Endothelial cell of umbilical vein (primary cell): ENCODE results near the gene HNRNPC. TPM values are rescaled to one million over a fixed set of nuclear protein-coding genes. Genes with fewer than 3 reads are reported as not detected.

Experiments
- BruUV-seq: library from RNA; stranded (reverse); fragments of 400-500 nt; replicated peaks from 2 replicates; lab custom pipeline; 2021; lab: Mats Ljungman, UMichigan
- CTCF ChIA-PET: fragments of 300-600, 350-600 bp; sonication (Branson Sonifier 250); formaldehyde crosslinking; loops from one replicate; lab custom pipeline; 2021; ENCODE audit warnings: antibody characterized with exemption, inconsistent platforms; lab: Charles Lee
- POLR2A ChIA-PET: fragments of 300-600, 350-600 bp; sonication (Branson Sonifier 250); formaldehyde crosslinking; loops from one replicate; lab custom pipeline; 2021; ENCODE audit warnings: antibody characterized with exemption, inconsistent platforms; lab: Charles Lee
- DNase-seq: peaks from one replicate; pipeline ENCODE4 v3.0.0-alpha.2; 2011; ENCODE audit warnings: low read depth, low spot score
- FAIRE-seq: peaks from 2 replicates; lab custom pipeline; 2011; peaks lifted over from hg19 to GRCh38; lab: Jason Lieb, UNC
- H2AFZ ChIP-seq: 2 replicates; pipeline ENCODE4 v1.6.0; 2012; ENCODE audit warnings: low read depth, low read length, control low read depth, inconsistent platforms
- H3K27ac ChIP-seq: 2 replicates; pipeline ENCODE4 v1.5.1; 2011; ENCODE audit warnings: low read depth, mild to moderate bottlenecking, control low read depth, low read length, moderate library complexity; ENCODE audit not compliant: insufficient read depth
- H3K27me3 ChIP-seq, 2 experiments: 2 replicates each; pipeline versions ENCODE4 v1.6.0 to v1.6.1; 2011; ENCODE audit warnings: low read length in 2 of 2, mixed read lengths in 1 of 2; ENCODE audit not compliant: control insufficient read depth in 2 of 2, insufficient read depth in 2 of 2
- H3K36me3 ChIP-seq, 2 experiments: 2 replicates in 1 of 2; 3 replicates in 1 of 2; pipeline ENCODE4 v1.5.1; 2011; ENCODE audit warnings: low read length in 2 of 2, mild to moderate bottlenecking in 1 of 2, moderate library complexity in 1 of 2; ENCODE audit not compliant: control insufficient read depth in 2 of 2, insufficient read depth in 2 of 2; ENCODE audit errors: extremely low read depth in 1 of 2
- H3K4me1 ChIP-seq: 3 replicates; pipeline ENCODE4 v1.5.1; 2011; ENCODE audit warnings: mild to moderate bottlenecking, low read length; ENCODE audit not compliant: control insufficient read depth, insufficient read depth; ENCODE audit errors: extremely low read depth
- H3K4me2 ChIP-seq: 2 replicates; pipeline ENCODE4 v1.6.1; 2011; ENCODE audit warnings: low read length, control low read depth, mixed read lengths; ENCODE audit not compliant: insufficient read depth
- H3K4me3 ChIP-seq, 3 experiments: fragments of 200-600 bp in 1 of 3; sonication (generic), shearing (Covaris generic) in 1 of 3; replicated peaks in 1 of 3; 2 replicates each; pipeline ENCODE4 v1.5.1; 2011 to 2016; ENCODE audit warnings: control low read depth in 3 of 3, low read length in 3 of 3, mild to moderate bottlenecking in 2 of 3, inconsistent platforms in 1 of 3, low read depth in 1 of 3, moderate library complexity in 1 of 3; ENCODE audit not compliant: insufficient read depth in 1 of 3
- H3K79me2 ChIP-seq: 2 replicates; pipeline ENCODE4 v1.6.0; 2012; ENCODE audit warnings: low read length, inconsistent platforms; ENCODE audit not compliant: control insufficient read depth, insufficient read depth
- H3K9ac ChIP-seq: replicated peaks from 2 replicates; pipeline ENCODE3; 2011; ENCODE audit warnings: low read length, control low read depth; ENCODE audit not compliant: insufficient read depth; ENCODE audit errors: extremely low read depth
- H3K9me1 ChIP-seq: replicated peaks from 3 replicates; pipeline ENCODE4 v1.6.0; 2011; ENCODE audit warnings: mild to moderate bottlenecking, low read length; ENCODE audit not compliant: control insufficient read depth, insufficient read depth; ENCODE audit errors: extremely low read depth
- H3K9me3 ChIP-seq: replicated peaks from 2 replicates; pipeline ENCODE4 v1.5.1; 2012; ENCODE audit warnings: low read length, inconsistent platforms; ENCODE audit not compliant: control insufficient read depth, insufficient read depth
- H4K20me1 ChIP-seq: replicated peaks from 2 replicates; pipeline ENCODE3; 2011; ENCODE audit warnings: mild to moderate bottlenecking, low read length; ENCODE audit not compliant: control insufficient read depth, insufficient read depth; ENCODE audit errors: extremely low read depth
- CTCF ChIP-seq, 2 donors: IDR thresholded peaks; 1 replicate in 1 of 2; 2 replicates in 1 of 2; pipeline ENCODE4 v1.5.1; 2011; ENCODE audit warnings: low read length in 2 of 2, mild to moderate bottlenecking in 2 of 2, moderate library complexity in 2 of 2, control low read depth in 1 of 2, inconsistent platforms in 1 of 2, low read depth in 1 of 2; ENCODE audit not compliant: insufficient read depth in 1 of 2; ENCODE audit errors: extremely low read depth in 1 of 2
- EZH2 ChIP-seq: IDR thresholded peaks from 2 replicates; pipeline ENCODE4 v1.6.1; 2012; ENCODE audit warnings: borderline replicate concordance, low read depth, mild to moderate bottlenecking, moderate library complexity, low read length, inconsistent platforms; ENCODE audit not compliant: severe bottlenecking
- FOS ChIP-seq: IDR thresholded peaks from 2 replicates; pipeline ENCODE4 v1.6.1; 2011; ENCODE audit warnings: mild to moderate bottlenecking, low read length, moderate library complexity, borderline replicate concordance; ENCODE audit not compliant: insufficient read depth
- GATA2 ChIP-seq: IDR thresholded peaks from 2 replicates; pipeline ENCODE4 v1.7.0; 2011; ENCODE audit warnings: low read depth, mild to moderate bottlenecking, moderate library complexity, mixed read lengths, low read length; ENCODE audit not compliant: insufficient read length, insufficient read depth
- JUN ChIP-seq: IDR thresholded peaks from 2 replicates; pipeline ENCODE4 v1.6.1; 2011; ENCODE audit warnings: borderline replicate concordance, low read depth; ENCODE audit not compliant: insufficient read length, insufficient read depth
- MAX ChIP-seq: IDR thresholded peaks from 2 replicates; pipeline ENCODE4 v1.6.1; 2011; ENCODE audit not compliant: insufficient read depth, insufficient read length
- MYC ChIP-seq: IDR thresholded peaks from one replicate; pipeline ENCODE4 v1.6.1; 2011; ENCODE audit warnings: mild to moderate bottlenecking, low read depth, low read length
- POLR2A ChIP-seq: IDR thresholded peaks from 2 replicates; pipeline ENCODE4 v1.6.1; 2012; ENCODE audit warnings: low read depth, mild to moderate bottlenecking, control low read depth, low read length
- POLR2AphosphoS5 ChIP-seq: IDR thresholded peaks from 2 replicates; pipeline ENCODE4 v1.6.1; 2012; ENCODE audit warnings: low read depth, mild to moderate bottlenecking, control low read depth, low read length, moderate library complexity; ENCODE audit not compliant: insufficient read depth
- dilution Hi-C: fragments of 300-500 bp; cut with MboI; formaldehyde crosslinking; loops from one replicate; pipeline ENCODE4 v1.15.0; 2019; ENCODE audit warnings: low sequenced_read_pairs; ENCODE audit not compliant: extremely low pct_ligation_motif_present
- intact Hi-C: fragments of 100-400 bp; cut with micrococcal nuclease; formaldehyde crosslinking; loops from one replicate; pipeline ENCODE4 v1.10.0; 2022
- polyA plus RNA-seq, 4 experiments: library from polyadenylated mRNA; depleted of rRNA in 3 of 4; stranded (reverse) in 3 of 4; unstranded in 1 of 4; fragments of >200 nt; gene quantifications; 2 replicates each; pipeline versions ENCODE4 v1.2.1 to v1.2.3, GENCODE V29; 2011 to 2012; ENCODE audit warnings: missing spikeins in 1 of 4
- total RNA-seq: library from RNA; stranded (reverse); gene quantifications from 2 replicates; pipeline ENCODE4 v1.2.3, GENCODE V29; 2021

Gene HNRNPC
- total and polyA plus RNA-seq, 2 donors (not counting 3 experiments of a cell fraction or from before 2014, with no cell fraction given) = 531 to 674 TPM

- no peak for TF ChIP-seq EZH2
- TF ChIP-seq POLR2A = no peak
- no peak for TF ChIP-seq FOS
- no peak for TF ChIP-seq CTCF (IDR thresholded peaks at IDR 0.05; ENCODE audit: extremely low read depth in 1 of 2, insufficient read depth in 1 of 2, low read depth in 1 of 2, low read length in 2 of 2)
- BruUV-seq = no TSS peak
- ChIA-PET CTCF (no interaction called here), POLR2A (interaction anchor here (0.6 kb wide), 1 partner anchor 46 kb away, joined by 14 read pairs; no protein-coding TSS in a partner anchor)
- FAIRE-seq (no peak), DNase-seq (no peak)
- dilution Hi-C loops (no loop called here), intact Hi-C loops (no loop called here)
- no peaks in the 10 kb centered on the region for H3K27me3 ChIP-seq
- H3K9me3 ChIP-seq = no peaks in the 10 kb centered on the region
- H3K27ac ChIP-seq = no peak overlapping the region
- H2AFZ ChIP-seq = no peak overlapping the region
- H3K79me2 ChIP-seq = peaks cover 98% of the 10 kb centered on the region
- no peak overlapping the region for H3K4me3 ChIP-seq
- peaks cover 21 to 41% of the 10 kb centered on the region in 2 experiments for H3K36me3 ChIP-seq
- peaks cover 43% of the 10 kb centered on the region for H3K4me1 ChIP-seq
- H3K9ac ChIP-seq = no peak overlapping the region
- no peaks in the 10 kb centered on the region for H3K9me1 ChIP-seq
- H4K20me1 ChIP-seq = peaks cover 51% of the 10 kb centered on the region
- H3K4me2 ChIP-seq = no peak overlapping the region
Measured at GRCh38 chr14:21262410-21262809, 6.8 kb downstream of the HNRNPC start.

GRCh38 chr14:21261824-21262223, 7.4 kb downstream of the HNRNPC start:
- no peak overlapping the region for H3K4me3 ChIP-seq
- ChIA-PET CTCF (no interaction called here), POLR2A (interaction anchor here (0.6 kb wide), 1 partner anchor 46 kb away, joined by 14 read pairs; no protein-coding TSS in a partner anchor)
- dilution Hi-C loops (no loop called here), intact Hi-C loops (no loop called here)
- no peak overlapping the region for H2AFZ ChIP-seq
- no peaks in the 10 kb centered on the region for H3K9me3 ChIP-seq
- peak overlapping the region; percentile 2 for H3K4me2 ChIP-seq
- peaks cover 45% of the 10 kb centered on the region for H3K4me1 ChIP-seq
- peaks cover 98% of the 10 kb centered on the region for H3K79me2 ChIP-seq
- H3K9me1 ChIP-seq = peaks cover 2% of the 10 kb centered on the region
- no peak overlapping the region for H3K27ac ChIP-seq
- H4K20me1 ChIP-seq = peaks cover 52% of the 10 kb centered on the region
- no peak overlapping the region for H3K9ac ChIP-seq
- FAIRE-seq (no peak), DNase-seq (no peak)
- H3K27me3 ChIP-seq = no peaks in the 10 kb centered on the region
- BruUV-seq = no TSS peak
- TF ChIP-seq GATA2 (no peak), FOS (no peak), EZH2 (no peak), MYC (no peak), CTCF (IDR thresholded peaks at IDR 0.05; ENCODE audit: extremely low read depth in 1 of 2, insufficient read depth in 1 of 2, low read depth in 1 of 2, low read length in 2 of 2) (no peak), POLR2AphosphoS5 (no peak), POLR2A (no peak), MAX (no peak), JUN (no peak)
- peaks cover 21 to 43% of the 10 kb centered on the region in 2 experiments for H3K36me3 ChIP-seq
